K562 (cell line): ENCODE measurements around the gene PHB1. TPM values are rescaled to one million over a fixed set of nuclear protein-coding genes. Genes with fewer than 3 reads are reported as not detected.

Experiments
- ATAC-seq: fragments of 200-7000 bp; cut with Tn5 transposase; 3 replicates; pipeline ENCODE4 v1.9.1; 2020; ENCODE audit warnings: moderate library complexity
- BruUV-seq: library from RNA; stranded (reverse); fragments of 400-500 nt; replicated peaks from 2 replicates; lab custom pipeline; 2021; lab: Mats Ljungman, UMichigan
- CTCF ChIA-PET: fragments of 300-600 bp; formaldehyde crosslinking; extraction: SDS; loops from one replicate; lab custom pipeline; 2021; ENCODE audit warnings: low intra/inter-chr PET ratio; lab: Yijun Ruan, JAX
- POLR2A ChIA-PET: fragments of 300-600, 350-650 bp; sonication (Branson Sonifier 250); formaldehyde crosslinking; extraction: SDS; loops from one replicate; lab custom pipeline; 2021; ENCODE audit warnings: antibody characterized with exemption, inconsistent platforms; lab: Yijun Ruan, JAX
- DNase-seq, 4 experiments: peaks; one replicate each; pipeline versions ENCODE4 v3.0.0 to v3.0.0-alpha.2; 2011 to 2018; ENCODE audit warnings: low spot score in 3 of 4, mixed read lengths in 3 of 4; ENCODE audit errors: extremely low read depth in 1 of 4
- FAIRE-seq: peaks from 2 replicates; lab custom pipeline; 2011; peaks lifted over from hg19 to GRCh38; lab: Jason Lieb, UNC
- H2AFZ ChIP-seq: 2 replicates; pipeline ENCODE4 v1.6.0; 2011; ENCODE audit warnings: low read depth, low read length, control low read depth, inconsistent platforms
- H3K27ac ChIP-seq: fragments of 200-600 bp; 3 replicates; pipeline ENCODE4 v1.8.0; 2011; ENCODE audit warnings: low read depth, mild to moderate bottlenecking, control low read depth, inconsistent platforms, low read length, moderate library complexity, mixed read lengths; ENCODE audit errors: extremely low read depth
- H3K27me3 ChIP-seq, 2 experiments: fragments of 300-600 bp in 1 of 2; 2 replicates in 1 of 2; 3 replicates in 1 of 2; pipeline versions ENCODE4 v1.6.0 to v1.8.0; 2011; ENCODE audit warnings: inconsistent platforms in 2 of 2, low read length in 2 of 2, mild to moderate bottlenecking in 1 of 2, mixed read lengths in 1 of 2, moderate library complexity in 1 of 2; ENCODE audit not compliant: control insufficient read depth in 2 of 2, insufficient read depth in 2 of 2
- H3K36me3 ChIP-seq: fragments of 300-600 bp; 3 replicates; pipeline ENCODE4 v1.8.0; 2011; ENCODE audit warnings: mild to moderate bottlenecking, low read length, inconsistent platforms; ENCODE audit not compliant: control insufficient read depth, insufficient read depth
- H3K4me1 ChIP-seq, 2 experiments: fragments of 200-600 bp in 1 of 2; replicated peaks in 1 of 2; 2 replicates in 1 of 2; 3 replicates in 1 of 2; pipeline versions ENCODE4 v1.5.1 to v1.8.0; 2011; ENCODE audit warnings: inconsistent platforms in 2 of 2, low read length in 2 of 2, mild to moderate bottlenecking in 1 of 2, mixed read lengths in 1 of 2, moderate library complexity in 1 of 2; ENCODE audit not compliant: control insufficient read depth in 2 of 2, insufficient read depth in 2 of 2
- H3K4me2 ChIP-seq: 2 replicates; pipeline ENCODE4 v1.6.1; 2011; ENCODE audit warnings: low read length, control low read depth, inconsistent platforms, mixed read lengths; ENCODE audit not compliant: insufficient read depth
- H3K4me3 ChIP-seq: fragments of 200-600 bp; sonication (generic), shearing (Covaris generic); 2 replicates; pipeline ENCODE4 v1.5.1; 2016; ENCODE audit warnings: control low read depth, inconsistent platforms
- H3K79me2 ChIP-seq: fragments of 200-600 bp; 3 replicates; pipeline ENCODE4 v1.8.0; 2011; ENCODE audit warnings: low read length, inconsistent platforms; ENCODE audit not compliant: control insufficient read depth, insufficient read depth
- H3K9ac ChIP-seq, 2 experiments: 2 replicates each; pipeline versions ENCODE4 v1.6.0 to v1.6.1; 2011; ENCODE audit warnings: low read depth in 2 of 2, low read length in 2 of 2, control low read depth in 1 of 2, inconsistent platforms in 1 of 2, mild to moderate bottlenecking in 1 of 2, mixed read lengths in 1 of 2; ENCODE audit not compliant: insufficient read depth in 1 of 2
- H3K9me1 ChIP-seq: one replicate; pipeline ENCODE4 v1.6.0; 2011; ENCODE audit warnings: inconsistent platforms, mild to moderate bottlenecking, low read length, moderate library complexity; ENCODE audit not compliant: control insufficient read depth, insufficient read depth
- H3K9me3 ChIP-seq: replicated peaks from 2 replicates; pipeline ENCODE4 v1.5.1; 2011; ENCODE audit warnings: low read depth, low read length, inconsistent platforms; ENCODE audit not compliant: control insufficient read depth, insufficient read depth
- H4K20me1 ChIP-seq: replicated peaks from 2 replicates; pipeline ENCODE4 v1.6.1; 2011; ENCODE audit warnings: low read length, inconsistent platforms, mixed read lengths; ENCODE audit not compliant: control insufficient read depth, insufficient read depth
- IRF1 ChIP-seq: sonication (generic); formaldehyde crosslinking; IDR thresholded peaks from 2 replicates; pipeline ENCODE4 v1.8.0; 2022; ENCODE audit warnings: missing genetic modification reagents, mild to moderate bottlenecking, borderline replicate concordance
- KLF1 ChIP-seq: fragments of 450-650 bp; IDR thresholded peaks from 2 replicates; pipeline ENCODE4 v1.6.1; 2016; ENCODE audit warnings: missing genetic modification characterization, missing compliant biosample characterization
- LCOR ChIP-seq: sonication (generic); formaldehyde crosslinking; IDR thresholded peaks from 2 replicates; pipeline ENCODE4 v1.8.0; 2022; ENCODE audit warnings: mild to moderate bottlenecking, missing genetic modification reagents
- NCOA1 ChIP-seq: fragments of 450-650 bp; IDR thresholded peaks from 2 replicates; pipeline ENCODE4 v1.6.1; 2016; ENCODE audit warnings: low read depth
- PBX2 ChIP-seq, 2 experiments: IDR thresholded peaks in 1 of 2; conservative IDR thresholded peaks in 1 of 2; 2 replicates each; pipeline ENCODE4 v1.6.1; 2016; ENCODE audit warnings: low read depth in 2 of 2, mild to moderate bottlenecking in 1 of 2, missing compliant biosample characterization in 1 of 2, missing genetic modification characterization in 1 of 2, moderate library complexity in 1 of 2
- PYGO2 ChIP-seq: fragments of 450-650 bp; IDR thresholded peaks from 2 replicates; pipeline ENCODE4 v1.6.1; 2016; ENCODE audit warnings: mild to moderate bottlenecking, missing genetic modification characterization, moderate library complexity, missing compliant biosample characterization
- TEAD2 ChIP-seq: fragments of 450-650 bp; IDR thresholded peaks from 2 replicates; pipeline ENCODE4 v1.6.1; 2016; ENCODE audit warnings: missing genetic modification characterization, control low read depth, missing compliant biosample characterization
- ZNF518B ChIP-seq: fragments of 250-450 bp; sonication (Bioruptor Pico); IDR thresholded peaks from 2 replicates; pipeline ENCODE4 v1.5.0; 2021; ENCODE audit warnings: mild to moderate bottlenecking, moderate library complexity
- ZNF79 ChIP-seq: fragments of 250-450 bp; sonication (Bioruptor Pico); IDR thresholded peaks from 2 replicates; pipeline ENCODE4 v1.4.0; 2020; ENCODE audit warnings: low read depth, mild to moderate bottlenecking, moderate library complexity
- WGBS: fragments of 100-300 bp; shearing (Covaris generic); methylation state at CpG from one replicate; pipeline ENCODE4 v1.1.6; 2016; ENCODE audit warnings: low coverage, mixed read lengths; ENCODE audit not compliant: insufficient coverage; ENCODE audit errors: missing lambda C conversion rate; 5-methylcytosine and 5-hydroxymethylcytosine counted together
- in situ Hi-C: fragments of 300-500 bp; cut with MboI; formaldehyde crosslinking; loops from 4 replicates; pipeline ENCODE4 v1.15.0; 2018; ENCODE audit warnings: inconsistent platforms, mixed read lengths
- intact Hi-C: fragments of 100-400 bp; cut with micrococcal nuclease; formaldehyde crosslinking; loops from 2 replicates; pipeline ENCODE4 v1.14.2; 2022
- polyA plus RNA-seq, 8 experiments: library from polyadenylated mRNA; depleted of rRNA in 4 of 8; stranded (reverse) in 5 of 8; unstranded in 3 of 8; fragments of >200 nt; fragmentation: Nextera tagmentation in 2 of 8; fragmentation: Illumina TruSeq in 1 of 8; extraction: Ambion mirVana in 2 of 8; extraction: Trizol in 1 of 8; gene quantifications; 2 replicates each; pipeline versions ENCODE4 v1.2.1 to v1.2.3, GENCODE V29; 2011 to 2014; ENCODE audit warnings: inconsistent platforms in 1 of 8, missing spikeins in 1 of 8
- total RNA-seq, 7 experiments: library from RNA; depleted of rRNA in 6 of 7; stranded (reverse); fragments of >200 nt in 6 of 7; fragmentation: Illumina TruSeq in 2 of 7; extraction: Trizol in 2 of 7; gene quantifications; 2 replicates each; pipeline versions ENCODE4 v1.2.1 to v1.2.3, GENCODE V29; 2011 to 2021; ENCODE audit warnings: low replicate concordance in 1 of 7

Gene PHB1
- total and polyA plus RNA-seq, 9 of the 15 experiments (the other 6 are each of a cell fraction or from before 2014, with no cell fraction given), result 191 to 818 (median 349) TPM

- TF ChIP-seq PBX2 (CRISPR knock-in tag; IDR thresholded peaks at IDR 0.05; ENCODE audit: low read depth) (no peak), PBX2 (tag; conservative IDR thresholded peaks at IDR 0.05; ENCODE audit: low read depth) (peak; percentile 78), IRF1 (CRISPR knock-in tag) (no peak)
These were observed 37.5 kb upstream of the PHB1 start (continued) for GRCh38 chr17:49452201-49452600.

- Histone ChIP-seq H3K9me3 (no peaks in the 10 kb centered on the region), H4K20me1 (no peaks in the 10 kb centered on the region), H3K4me1 (peaks cover 4 to 5% of the 10 kb centered on the region in 2 experiments; a peak in 3 of 5 replicates), H3K9me1 (no peaks in the 10 kb centered on the region), H3K27ac (no peak overlapping the region), H3K9ac (no peak overlapping the region), H3K36me3 (no peaks in the 10 kb centered on the region), H3K27me3 (peaks cover 22 to 39% of the 10 kb centered on the region in 2 experiments; a peak in 4 of 5 replicates), H3K79me2 (no peaks in the 10 kb centered on the region), H3K4me3 (no peak overlapping the region), H2AFZ (no peak overlapping the region), H3K4me2 (no peak overlapping the region)
- no TSS peak for BruUV-seq
- DNase-seq (no peak), ATAC-seq (no peak), FAIRE-seq (no peak)
- in situ Hi-C loops (no loop called here), intact Hi-C loops (no loop called here)
- POLR2A ChIA-PET, result interaction anchor here (0.8 kb wide), 1 partner anchor 216 kb away, joined by 3 read pairs; no protein-coding TSS in a partner anchor
- TF ChIP-seq PYGO2 (tag), result no peak
- no peak for TF ChIP-seq TEAD2 (tag)
- TF ChIP-seq NCOA1, result no peak
- no peak for TF ChIP-seq KLF1 (tag)
- TF ChIP-seq LCOR, result no peak
- no peak for TF ChIP-seq ZNF79 (CRISPR knock-in tag)
- TF ChIP-seq ZNF518B (CRISPR knock-in tag), result no peak
- WGBS, result 10% methylated on average over 3 of the region's 3 CpGs
- CTCF ChIA-PET, result no interaction called here
These were observed 36.1 kb upstream of the PHB1 start for GRCh38 chr17:49450735-49451134.
